Measurements from ENCODE around the gene SH3RF2.
"Not testable (repeated sequence)": the region's sequence is repeated elsewhere in the genome, so short reads cannot be mapped to it uniquely, and the experiment has no call there.

SH3RF2 gene

DNA sequence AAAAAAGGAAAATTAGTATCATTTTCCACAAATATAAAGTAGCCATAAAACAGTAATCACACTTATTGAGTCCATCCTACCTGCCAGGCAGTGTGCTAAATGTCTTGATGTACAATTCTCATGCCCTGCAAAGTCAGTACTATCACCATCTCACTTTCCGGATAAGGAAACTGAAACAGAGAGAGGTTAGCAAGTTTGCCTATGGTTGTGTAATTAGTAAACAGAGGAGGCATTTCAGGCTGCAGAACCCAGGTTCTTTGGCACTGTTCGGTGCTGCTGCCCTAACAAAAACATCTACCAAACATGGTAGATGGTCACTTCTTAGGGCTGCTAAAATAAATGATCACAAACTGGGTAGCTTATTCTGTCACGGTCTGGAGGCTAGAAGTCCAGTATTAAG is 146.4 kb downstream of the SH3RF2 start:
- ATAC-seq: no peak
- DNase-seq: no peak

DNA sequence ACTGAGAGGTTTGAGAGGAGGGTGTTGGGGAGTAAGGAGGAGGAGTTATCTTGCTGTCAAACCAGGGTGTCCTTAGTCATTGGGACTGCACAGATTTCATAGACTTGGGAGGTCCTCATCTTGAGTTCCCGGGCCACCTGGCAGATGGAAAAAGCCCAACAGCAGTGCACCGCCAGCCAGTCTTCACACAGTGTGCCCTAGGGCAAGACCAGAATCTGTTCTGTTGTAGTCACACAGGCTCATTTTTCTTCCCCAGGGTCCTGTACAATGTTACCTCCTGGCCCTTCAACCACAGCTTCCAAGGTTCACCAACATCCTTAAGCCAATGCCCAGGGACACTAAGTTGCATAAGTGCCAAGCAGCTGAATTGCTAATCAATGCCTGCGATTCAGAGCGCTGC is 148.0 kb downstream of the SH3RF2 start:
- no peak for ATAC-seq
- DNase-seq: no peak

DNA sequence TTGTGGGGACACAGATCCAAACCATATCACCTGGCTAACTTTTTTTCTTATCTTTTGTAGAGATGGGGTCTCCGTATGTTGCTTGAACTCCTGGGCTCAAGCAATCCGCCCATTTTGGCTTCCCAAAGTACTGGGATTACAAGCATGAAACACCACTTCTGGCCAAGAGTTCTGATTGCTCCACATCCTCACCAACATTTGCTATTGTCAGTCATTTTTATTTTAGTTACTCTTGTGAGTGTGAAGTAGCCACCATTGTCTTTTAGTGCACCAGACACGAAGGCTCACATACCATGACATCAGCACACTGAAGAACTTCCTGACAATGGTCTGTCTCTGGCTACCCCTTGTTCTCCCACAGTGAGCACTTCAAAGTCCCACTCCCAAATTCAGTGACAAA is 151.7 kb downstream of the SH3RF2 start:
- no peak for ATAC-seq
- DNase-seq: no peak

DNA sequence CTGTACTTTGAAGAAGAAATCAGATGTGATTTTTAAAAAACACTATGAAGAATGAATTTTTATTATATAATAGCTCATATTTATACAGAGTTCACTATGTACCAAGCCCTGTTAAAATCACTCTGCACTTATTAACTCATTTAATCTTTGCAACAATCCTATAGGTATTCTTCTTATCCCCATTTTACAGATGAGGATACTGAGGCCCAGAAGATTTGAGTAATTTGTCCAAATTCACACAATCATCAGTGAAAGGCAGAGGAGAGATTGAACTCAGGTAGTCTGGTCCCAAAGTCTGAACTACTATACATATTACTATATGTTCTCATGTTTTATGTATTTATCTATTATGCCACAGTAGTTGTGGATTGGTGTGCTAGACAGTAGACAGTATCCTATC is 152.9 kb downstream of the SH3RF2 start:
- DNase-seq (no peak), ATAC-seq (no peak)

DNA sequence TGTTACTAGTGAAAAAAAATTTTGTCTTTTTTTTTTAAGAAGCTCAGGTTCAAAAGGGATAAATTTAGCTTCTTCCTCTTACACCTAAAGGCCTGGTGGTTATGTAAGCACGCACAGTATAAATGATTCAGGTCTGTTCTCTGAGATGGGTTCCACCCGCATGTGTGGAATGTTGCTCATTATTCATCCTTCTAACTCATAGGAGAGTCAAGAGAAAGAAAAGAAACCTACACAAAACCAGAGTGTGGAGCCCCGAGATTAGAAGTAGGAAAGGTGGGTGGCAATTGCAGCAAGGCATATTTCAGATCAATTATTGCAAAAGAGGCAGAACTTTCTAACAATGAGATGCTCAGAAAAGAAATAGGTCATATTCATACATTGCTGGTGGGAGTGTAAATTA is 155.5 kb downstream of the SH3RF2 start:
- no peak for ATAC-seq
- DNase-seq: no peak

DNA sequence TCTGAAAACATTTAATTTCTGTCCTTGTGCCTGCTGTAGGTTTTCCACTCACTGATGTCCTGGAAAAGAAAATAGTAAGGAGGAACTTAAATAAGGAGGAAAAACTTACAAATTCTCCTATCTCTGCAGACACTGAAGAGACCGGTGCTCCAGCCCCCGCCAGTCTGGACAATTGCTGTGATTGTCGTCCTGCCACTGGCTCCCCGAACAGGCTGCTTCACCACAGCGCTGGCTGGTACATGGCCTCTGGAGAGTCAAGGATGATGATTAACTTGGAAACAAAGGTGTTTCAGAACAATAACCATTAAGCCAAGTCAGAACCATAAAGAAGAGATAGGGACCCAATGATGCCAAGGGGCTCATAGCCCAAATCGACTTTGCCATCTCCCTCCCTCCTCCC is 161.7 kb downstream of the SH3RF2 start:
- DNase-seq (no peak), ATAC-seq (no peak)

DNA sequence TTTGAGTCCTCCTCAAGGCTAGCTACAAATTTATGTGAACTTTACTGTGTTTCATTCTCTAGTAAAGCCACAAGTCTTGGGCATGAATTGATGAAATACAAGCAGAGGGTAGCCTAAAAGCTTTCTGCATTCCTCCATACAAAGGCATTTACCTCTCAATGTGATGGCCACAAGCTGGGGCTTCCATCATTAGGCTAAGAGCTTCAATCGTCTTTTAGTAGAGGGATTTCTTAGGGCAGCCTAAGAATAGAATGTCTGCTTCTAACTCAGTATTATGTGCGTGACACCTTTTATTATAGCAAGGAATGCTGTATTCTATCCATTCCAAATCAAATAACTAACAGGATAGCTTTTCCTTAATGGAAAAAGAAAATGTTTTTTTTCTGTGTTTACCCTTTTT is 165.3 kb downstream of the SH3RF2 start:
- DNase-seq: no peak
- ATAC-seq: no peak

DNA sequence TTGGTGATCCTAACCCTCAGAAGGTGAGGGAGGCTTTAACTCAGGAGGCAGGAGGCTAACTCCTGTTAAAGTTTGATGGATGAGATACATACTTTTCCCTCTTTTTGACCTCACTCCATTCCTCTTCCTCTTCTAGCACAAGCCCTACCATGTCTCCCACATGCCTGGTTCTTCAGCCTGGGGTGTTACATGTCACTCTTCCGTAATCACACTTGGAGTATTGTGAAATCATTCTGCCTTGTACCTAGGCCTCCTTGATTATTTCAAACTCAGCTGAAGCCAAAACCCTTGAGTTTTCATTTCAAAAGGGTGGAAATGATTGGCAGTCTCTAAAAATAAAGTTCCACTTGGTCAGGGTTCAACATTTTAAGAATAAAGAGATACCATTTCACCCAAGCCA is 167.2 kb downstream of the SH3RF2 start:
- DNase-seq (no peak), ATAC-seq (no peak)

DNA sequence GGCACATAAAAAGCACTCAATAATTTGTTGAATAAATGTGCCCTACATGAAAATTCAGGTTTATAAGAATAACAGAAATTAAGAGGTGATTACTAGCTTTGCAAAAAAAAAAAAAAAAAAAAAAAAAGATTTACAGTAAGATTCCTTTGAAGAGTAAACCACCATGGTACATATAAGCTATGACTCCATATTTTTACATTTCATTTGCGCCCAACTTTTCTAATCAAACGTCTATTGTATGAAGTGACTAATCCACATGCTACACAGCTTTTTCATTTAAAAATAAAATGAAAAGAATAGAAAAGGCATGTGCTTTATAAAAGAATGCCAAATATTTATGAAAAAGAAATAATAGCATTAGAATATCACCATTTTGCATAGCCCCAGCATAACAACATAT is 169.1 kb downstream of the SH3RF2 start, which contains the start of gene PLAC8L1:
Gene PLAC8L1 (minus strand): TSS at position 101 of the 400 bp plus-strand sequence. CDS start 1,266 bp downstream, outside the sequence.
- no peak for ATAC-seq
- DNase-seq: no peak

DNA sequence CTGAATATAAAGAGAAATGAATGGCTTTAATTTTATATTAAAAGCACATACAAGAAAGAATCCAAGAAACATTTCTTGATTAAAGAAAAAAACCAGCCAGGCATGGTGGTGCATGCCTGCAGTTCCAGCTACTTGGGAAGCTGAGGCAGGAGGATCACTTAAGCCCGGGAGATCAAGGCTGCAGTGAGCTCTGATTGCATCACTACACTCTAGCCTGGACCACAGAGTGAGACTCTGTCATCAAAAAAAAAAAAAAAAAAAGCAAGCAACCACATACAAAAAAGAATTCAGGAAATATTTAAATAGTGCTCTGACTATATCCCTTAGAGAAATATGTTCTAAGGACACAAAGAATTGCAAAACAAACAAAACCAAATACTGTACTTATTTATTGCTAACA is 171.5 kb downstream of the SH3RF2 start:
- DNase-seq (no peak), ATAC-seq (no peak)

DNA sequence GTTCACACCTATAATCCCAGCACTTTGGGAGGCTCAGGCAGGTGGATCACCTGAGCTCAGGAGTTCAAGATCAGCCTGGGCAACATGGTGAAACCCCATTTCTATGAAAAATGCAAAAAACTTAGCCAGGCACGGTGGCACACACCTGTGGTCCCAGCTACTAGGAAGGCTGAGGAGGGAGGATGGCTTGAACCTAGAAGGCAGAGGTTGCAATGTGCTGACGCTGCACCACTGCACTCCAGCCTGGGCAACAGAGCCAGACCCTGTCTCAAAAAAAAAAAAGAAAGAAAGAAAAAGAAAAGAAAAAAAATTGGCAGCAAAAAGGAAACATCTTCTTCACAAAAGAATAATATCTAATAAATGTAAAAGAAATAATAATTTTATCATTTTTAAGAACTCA is 172.5 kb downstream of the SH3RF2 start:
- ATAC-seq, DNase-seq: not testable (repeated sequence)

DNA sequence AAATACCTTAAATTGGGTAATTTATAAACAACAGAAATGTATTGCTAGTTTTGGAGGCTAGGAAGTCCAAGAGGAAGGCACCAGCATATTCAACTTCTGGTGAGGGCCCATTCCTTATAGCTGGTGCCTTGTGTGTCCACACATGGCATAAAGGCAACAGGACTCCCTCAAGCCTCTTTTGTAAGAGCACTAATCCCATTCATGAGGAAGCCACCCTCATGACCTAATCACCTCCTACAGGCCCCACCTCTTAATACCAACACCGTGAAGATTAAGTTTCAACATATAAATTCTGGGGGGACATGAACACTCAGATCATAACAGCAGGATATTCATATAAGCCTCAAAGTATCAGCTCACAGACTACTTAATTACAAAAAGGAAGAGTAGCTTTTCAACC is 173.0 kb downstream of the SH3RF2 start:
- ATAC-seq (no peak), DNase-seq (no peak)

DNA sequence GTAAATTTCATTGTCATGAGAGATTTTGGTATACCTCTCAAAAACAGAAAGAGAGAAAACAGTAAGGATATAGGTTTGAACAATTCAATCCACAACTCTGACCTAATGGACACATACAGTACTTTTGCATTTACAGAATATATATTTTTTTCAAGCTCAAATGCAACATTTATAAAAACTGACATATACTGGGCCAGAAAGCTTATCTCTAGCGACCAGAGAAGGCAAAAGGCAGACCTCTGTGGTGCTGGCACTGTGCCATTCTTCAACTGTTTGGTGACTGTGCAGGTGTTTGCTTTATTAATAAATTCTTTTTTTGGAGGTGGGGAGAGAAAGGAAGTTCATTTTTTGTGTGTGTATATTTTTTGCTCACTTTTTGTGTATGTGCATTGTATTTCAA is 175.0 kb downstream of the SH3RF2 start:
- DNase-seq: no peak
- no peak for ATAC-seq

DNA sequence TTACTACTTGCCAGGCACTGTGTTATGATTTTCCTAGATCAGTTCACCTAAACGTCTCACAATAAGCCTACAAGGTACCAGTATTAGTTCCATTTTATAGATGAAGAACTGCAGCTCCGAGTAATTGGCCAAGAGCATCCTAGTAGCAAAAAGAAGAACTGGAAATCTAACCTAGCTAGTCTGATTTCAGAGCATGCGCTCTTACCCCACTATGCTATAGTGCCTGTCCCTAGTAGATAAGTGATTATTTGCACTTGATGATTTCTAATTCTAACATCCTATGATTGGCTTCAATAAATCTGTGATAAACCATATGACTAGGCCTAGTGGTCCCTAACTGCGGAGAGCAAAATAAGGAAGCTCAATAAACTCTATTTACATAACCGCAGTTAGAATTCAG is 176.1 kb downstream of the SH3RF2 start:
- no peak for ATAC-seq

More for the DNA sequence above, 176.1 kb downstream of the SH3RF2 start:
- DNase-seq: no peak

All from stimulated activated naive CD8-positive, alpha-beta T cell treated with anti-CD3 and anti-CD28 coated beads, Interleukin-15, Interleukin-2, amounts not matched to agents 100 U/mL and 50 U/mL, for 24 hours (primary cell).